ENCODE results near the gene AFM.

AFM gene

DNA sequence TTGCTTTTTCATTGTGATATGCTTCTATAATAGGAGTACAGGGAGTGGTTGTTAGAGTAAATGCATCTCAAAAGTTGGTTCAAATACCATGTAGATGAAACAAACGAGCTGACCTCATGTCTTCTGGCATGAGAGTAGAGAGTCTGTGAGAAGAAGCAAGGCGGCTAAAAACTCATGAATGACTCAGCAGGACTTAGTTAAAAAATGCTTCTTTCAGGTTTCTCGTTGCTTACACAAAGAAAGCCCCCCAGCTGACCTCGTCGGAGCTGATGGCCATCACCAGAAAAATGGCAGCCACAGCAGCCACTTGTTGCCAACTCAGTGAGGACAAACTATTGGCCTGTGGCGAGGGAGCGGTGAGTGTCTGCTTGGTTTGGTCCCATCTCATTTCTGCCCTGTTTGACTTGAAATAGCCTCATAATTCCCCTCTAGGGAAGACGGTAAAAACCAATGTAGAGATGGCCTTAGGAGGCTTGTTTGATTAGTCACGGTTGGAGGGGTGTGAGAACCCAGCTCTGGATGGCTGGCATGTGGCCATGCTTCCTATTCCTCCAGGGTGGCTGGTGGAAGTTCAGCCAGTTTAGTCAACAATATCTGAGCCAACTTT is 31.0 kb upstream of the AFM start:
- DNase-seq (ENCODE audit: low read depth in 3 of 3, low spot score in 1 of 3), result no peak

- DNase-seq (ENCODE audit: low read depth in 3 of 3, low spot score in 1 of 3), result no peak
These were observed 30.1 kb upstream of the AFM start for GRCh38 chr4:73451404-73451803.

DNA sequence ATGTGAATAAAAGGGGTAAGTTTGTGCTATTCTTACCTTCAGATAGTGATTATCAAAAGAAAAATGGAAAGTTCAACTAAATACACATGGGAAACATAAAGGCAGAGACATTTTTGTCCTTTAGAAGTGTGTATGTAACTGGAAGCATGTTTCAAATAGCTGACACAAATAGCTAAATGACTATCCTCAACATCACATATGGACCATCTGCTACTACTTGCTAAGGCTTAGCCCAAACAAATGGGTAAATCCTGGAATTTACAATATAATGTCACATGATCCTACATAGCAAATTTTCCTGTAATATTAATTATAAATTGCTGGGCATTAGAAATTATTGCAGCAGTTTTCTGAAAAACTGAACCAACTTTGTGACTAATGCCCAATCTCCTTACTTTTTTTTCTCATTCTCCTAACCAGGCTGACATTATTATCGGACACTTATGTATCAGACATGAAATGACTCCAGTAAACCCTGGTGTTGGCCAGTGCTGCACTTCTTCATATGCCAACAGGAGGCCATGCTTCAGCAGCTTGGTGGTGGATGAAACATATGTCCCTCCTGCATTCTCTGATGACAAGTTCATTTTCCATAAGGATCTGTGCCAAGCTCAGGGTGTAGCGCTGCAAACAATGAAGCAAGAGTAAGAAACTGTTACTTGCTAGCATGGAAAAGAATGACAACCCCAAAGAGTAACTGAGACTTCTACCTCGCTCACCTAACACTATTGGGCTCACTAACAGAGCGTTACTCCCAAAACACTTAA is 29.4 kb upstream of the AFM start:
- DNase-seq (ENCODE audit: low read depth in 3 of 3, low spot score in 1 of 3), result no peak

DNA sequence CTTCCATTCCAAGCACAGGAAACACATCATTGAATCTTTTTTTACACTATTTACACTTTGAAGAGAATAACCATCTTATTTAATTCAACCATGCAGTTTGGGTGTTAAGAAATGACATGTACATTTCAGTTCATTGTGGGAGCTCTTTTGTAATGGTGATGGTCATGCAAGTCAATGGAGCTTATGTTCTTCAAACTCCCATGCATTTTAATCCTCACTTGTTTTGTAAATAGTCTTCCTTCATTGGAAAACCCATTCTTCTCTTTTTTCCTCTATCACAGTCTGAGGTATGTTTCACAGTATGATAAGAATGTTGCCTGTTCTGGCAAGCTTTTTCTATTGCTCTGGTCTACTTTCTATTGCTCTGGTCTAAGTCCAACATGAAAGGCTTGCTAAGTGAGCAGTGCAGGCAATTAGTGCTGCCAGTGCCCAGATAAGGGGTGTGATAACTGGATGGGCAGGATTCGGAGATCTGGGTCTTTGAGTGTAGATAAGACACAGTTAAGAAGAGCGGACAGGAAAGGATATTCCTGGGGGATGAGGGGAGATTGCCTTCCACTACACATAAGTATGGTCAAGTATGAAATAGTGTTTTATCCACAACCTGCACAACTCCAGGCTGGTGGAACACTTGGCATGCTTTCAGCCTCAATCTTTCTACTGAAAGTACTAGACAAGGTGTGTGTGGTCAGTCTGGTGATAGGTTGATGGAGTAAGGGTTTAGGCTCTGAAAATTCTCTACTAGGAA is 28.4 kb upstream of the AFM start:
- DNase-seq (ENCODE audit: low read depth in 3 of 3, low spot score in 1 of 3), result no peak

DNA sequence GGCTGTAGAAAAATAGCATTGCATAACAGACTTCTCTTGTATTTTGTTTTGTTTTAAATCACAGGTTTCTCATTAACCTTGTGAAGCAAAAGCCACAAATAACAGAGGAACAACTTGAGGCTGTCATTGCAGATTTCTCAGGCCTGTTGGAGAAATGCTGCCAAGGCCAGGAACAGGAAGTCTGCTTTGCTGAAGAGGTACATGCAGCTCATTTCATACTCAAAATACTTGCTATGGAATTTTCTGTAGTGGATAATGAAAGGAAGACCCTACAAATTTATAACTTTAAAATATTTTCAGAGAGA is 27.9 kb upstream of the AFM start:
- no peak for DNase-seq (ENCODE audit: low read depth in 3 of 3, low spot score in 1 of 3)

GRCh38 chr4:73454920-73455319 is 26.6 kb upstream of the AFM start:
- no peak for DNase-seq (ENCODE audit: low read depth in 3 of 3, low spot score in 1 of 3)

DNA sequence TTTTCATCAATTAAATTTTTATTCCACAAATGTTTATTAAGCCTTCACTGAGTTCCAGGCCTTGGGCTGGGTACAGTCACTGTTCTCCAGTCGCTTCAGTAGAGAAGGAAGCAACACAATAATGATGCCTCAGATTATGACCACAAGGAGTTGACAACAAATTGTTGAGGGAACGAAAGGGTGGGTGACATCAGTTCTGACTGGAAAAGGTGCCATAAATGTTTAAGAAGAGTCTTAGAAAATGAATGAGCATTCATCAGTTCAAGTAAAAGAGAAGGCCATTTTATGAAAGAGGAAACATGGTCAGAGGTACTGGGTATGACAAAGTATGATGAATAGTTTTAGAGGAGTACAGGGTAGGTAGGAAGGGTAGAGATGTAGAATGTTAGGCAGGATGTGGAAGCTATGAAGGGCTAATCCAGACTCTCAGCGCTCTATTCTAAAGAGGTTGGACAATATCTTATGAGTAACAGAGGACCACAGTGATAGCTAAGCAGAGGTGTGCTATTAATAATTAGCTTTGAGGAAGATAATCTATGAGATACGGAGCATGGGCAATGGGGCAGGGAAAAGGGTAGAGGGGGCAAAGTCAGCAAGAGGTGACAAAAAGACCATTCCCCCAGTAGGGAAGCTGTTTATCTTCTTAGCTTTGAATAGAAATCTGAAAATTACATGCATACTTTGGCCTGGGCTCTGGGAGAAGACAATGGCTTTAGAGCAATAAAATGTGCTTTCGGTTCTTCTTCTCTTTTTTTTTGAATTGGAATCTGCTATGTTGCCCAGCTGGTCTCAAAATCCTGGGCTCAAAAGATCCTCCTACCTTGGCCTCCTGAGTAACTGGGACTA is 25.1 kb upstream of the AFM start:
- DNase-seq (ENCODE audit: low read depth in 3 of 3, low spot score in 1 of 3), result no peak

GRCh38 chr4:73458184-73459047 is 23.1 kb upstream of the AFM start:
- no peak for DNase-seq (ENCODE audit: low read depth in 3 of 3, low spot score in 1 of 3)

- DNase-seq (ENCODE audit: low read depth in 3 of 3, low spot score in 1 of 3), result no peak
These were observed 22.5 kb upstream of the AFM start for GRCh38 chr4:73459048-73459421.

- DNase-seq (ENCODE audit: low read depth in 3 of 3, low spot score in 1 of 3), result no peak
These were observed 20.5 kb upstream of the AFM start for GRCh38 chr4:73460913-73461522.

DNA sequence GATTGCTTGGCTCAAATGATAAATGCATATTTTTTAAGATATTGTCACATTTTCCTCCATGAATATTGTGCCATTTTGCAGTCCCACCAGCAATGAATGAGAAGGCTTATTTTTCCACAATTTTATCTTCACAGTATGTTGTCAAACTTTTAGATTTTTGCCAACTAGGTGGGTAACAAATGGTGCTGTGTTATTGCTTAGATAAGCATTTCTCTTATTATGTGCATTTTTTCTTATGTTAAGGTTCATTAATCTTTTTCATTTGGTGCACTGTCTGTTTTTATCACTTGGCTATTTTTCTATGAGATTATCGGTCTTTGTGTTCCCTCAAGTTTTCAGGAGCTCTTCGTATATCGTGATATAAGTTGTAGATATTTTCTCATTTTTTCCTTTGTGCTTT is 13.4 kb upstream of the AFM start:
- no peak for DNase-seq (ENCODE audit: low read depth in 3 of 3, low spot score in 1 of 3)

GRCh38 chr4:73470728-73471127 is 10.8 kb upstream of the AFM start:
- DNase-seq (ENCODE audit: low read depth in 3 of 3, low spot score in 1 of 3), result no peak

- no peak for DNase-seq (ENCODE audit: low read depth in 3 of 3, low spot score in 1 of 3)
These were observed 4.4 kb upstream of the AFM start for GRCh38 chr4:73477176-73477575.

DNA sequence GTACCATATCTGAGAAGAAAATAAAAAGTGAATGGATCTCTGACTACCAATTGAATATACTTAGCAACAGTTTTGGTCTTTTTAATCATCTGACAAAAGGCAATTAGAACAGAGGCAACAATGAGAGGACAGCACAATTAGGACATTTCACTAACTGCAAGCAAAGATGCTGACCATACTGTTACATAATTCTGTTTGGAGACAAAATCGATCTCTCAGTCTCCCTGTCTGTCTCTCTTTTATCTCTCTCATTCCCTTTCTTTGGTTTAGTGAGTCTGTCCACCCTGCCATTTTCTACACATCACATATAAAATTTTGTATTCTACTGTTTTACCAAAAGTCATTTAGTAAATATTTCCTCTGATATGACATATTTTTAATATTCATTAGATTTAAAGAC is 2.2 kb upstream of the AFM start:
- no peak for DNase-seq (ENCODE audit: low read depth in 3 of 3, low spot score in 1 of 3)

DNA sequence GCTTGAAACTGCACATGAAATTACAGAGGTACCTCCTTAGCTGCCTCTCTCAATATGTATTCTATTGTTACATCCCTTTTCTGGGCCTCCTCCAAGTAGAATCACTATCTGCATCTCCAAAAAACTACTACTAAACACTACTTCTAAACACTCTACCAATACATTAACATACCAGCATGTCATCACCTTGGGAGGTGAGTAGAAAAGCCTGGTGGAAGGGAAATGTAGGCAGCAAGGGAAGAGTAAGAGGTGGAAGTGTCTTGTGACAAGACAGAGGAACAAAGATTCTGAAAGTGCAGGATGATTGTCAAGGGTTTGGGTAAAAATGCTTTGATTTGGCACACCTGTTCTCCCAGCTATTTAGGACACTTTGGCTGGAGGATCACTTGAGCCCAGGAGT is 3.5 kb downstream of the AFM start:
- no peak for DNase-seq (ENCODE audit: low read depth in 3 of 3, low spot score in 1 of 3)

- no peak for DNase-seq (ENCODE audit: low read depth in 3 of 3, low spot score in 1 of 3)
These were observed 4.1 kb downstream of the AFM start for GRCh38 chr4:73485596-73485995.

GRCh38 chr4:73486497-73486896 is 5.0 kb downstream of the AFM start:
- DNase-seq (ENCODE audit: low read depth in 3 of 3, low spot score in 1 of 3), result no peak

- no peak for DNase-seq (ENCODE audit: low read depth in 3 of 3, low spot score in 1 of 3)
These were observed 5.7 kb downstream of the AFM start for GRCh38 chr4:73487233-73487632.

DNA sequence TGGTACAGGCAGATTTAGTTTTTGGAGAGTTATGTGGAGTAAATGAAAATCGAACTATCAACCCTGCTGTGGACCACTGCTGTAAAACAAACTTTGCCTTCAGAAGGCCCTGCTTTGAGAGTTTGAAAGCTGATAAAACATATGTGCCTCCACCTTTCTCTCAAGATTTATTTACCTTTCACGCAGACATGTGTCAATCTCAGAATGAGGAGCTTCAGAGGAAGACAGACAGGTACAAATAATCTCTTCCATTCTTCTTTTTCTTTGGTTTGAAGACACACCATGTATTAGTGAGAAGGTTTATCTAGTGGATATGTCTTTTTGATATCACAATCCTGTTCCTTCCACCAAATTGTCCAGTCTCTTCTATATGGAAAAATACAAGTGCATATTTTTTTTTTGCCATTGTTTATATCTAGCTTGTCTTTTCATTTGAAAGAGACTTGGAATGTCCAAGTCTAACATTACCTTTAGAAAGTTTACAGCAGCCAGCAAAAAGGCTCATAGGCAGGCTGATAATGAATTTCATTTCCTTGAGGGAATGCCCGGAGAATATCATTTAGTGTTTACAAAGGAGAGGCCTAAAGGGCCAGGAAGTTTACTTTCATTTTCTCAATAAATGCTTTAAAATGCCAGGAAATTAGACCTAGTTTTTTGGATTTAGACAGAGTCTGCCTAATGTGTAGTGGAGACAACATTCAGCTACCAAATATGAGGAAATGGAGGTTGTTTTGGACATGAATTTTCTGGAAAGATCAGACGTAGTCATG is 18.6 kb downstream of the AFM start:
- DNase-seq (ENCODE audit: low read depth in 3 of 3, low spot score in 1 of 3), result no peak
